GM21723 (cell line): Measurements from ENCODE around the gene PCDHGB5.
"Not testable (repeated sequence)": the region's sequence is repeated elsewhere in the genome, so short reads cannot be mapped to it uniquely, and the experiment has no call there.

Source experiments
- ATAC-seq: cut with Tn5 transposase; IDR thresholded peaks from one replicate; pipeline ENCODE4 v1.9.1; 2021; ENCODE audit warnings: mild to moderate bottlenecking, moderate library complexity; ENCODE audit not compliant: unreplicated experiment

PCDHGB5 gene

DNA sequence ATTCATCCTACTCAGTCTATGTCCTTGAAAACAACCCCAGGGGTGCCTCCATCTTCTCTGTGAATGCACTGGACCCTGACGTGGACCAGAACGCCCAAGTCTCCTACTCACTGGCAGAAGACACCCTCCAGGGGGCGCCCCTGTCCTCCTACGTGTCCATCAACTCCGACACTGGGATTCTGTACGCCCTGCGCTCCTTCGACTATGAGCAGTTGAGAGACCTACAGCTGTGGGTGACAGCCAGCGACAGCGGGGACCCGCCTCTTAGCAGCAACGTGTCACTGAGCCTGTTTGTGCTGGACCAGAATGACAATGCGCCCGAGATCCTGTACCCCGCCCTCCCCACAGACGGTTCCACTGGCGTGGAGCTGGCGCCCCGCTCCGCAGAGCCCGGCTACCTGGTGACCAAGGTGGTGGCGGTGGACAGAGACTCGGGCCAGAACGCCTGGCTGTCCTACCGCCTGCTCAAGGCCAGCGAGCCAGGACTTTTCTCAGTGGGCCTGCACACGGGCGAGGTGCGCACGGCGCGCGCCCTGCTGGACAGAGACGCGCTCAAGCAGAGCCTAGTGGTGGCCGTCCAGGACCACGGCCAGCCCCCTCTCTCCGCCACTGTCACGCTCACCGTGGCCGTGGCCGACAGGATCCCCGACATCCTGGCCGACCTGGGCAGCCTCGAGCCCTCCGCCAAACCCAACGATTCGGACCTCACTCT is 22.1 kb upstream of the PCDHGB5 start:
- ATAC-seq = not testable (repeated sequence)

DNA sequence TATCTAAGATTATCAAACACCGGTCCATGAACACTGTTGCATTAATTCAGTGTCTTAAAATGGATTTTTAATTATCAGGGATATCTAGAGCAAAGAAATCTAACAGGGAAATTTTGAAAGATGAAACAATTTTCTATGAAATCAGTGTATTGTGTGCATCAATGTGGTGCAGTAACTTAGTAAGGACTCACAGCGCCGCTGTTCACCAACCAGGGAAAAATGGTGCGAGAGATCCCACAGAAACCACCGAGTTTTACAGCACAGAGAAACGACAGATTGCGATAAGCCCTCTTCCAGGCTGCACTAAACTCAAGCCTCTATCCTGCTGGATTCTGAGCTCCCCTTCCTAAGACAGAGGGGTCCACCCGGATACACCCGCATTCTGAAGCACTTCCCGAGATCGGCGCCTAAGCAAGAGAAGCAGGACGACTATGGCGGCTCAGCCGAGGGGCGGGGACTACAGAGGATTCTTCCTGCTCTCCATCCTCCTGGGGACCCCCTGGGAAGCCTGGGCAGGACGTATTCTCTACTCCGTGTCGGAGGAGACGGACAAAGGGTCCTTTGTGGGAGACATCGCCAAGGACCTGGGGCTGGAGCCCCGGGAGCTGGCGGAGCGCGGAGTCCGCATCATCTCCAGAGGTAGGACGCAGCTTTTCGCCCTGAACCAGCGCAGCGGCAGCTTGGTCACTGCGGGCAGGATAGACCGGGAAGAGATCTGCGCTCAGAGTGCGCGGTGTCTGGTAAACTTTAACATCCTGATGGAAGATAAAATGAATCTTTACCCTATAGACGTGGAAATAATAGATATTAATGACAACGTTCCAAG is 15.1 kb upstream of the PCDHGB5 start, which contains the start of gene PCDHGA7:
PCDHGA7 (plus strand) TSS at position 274 of the 826 bp plus-strand sequence; CDS start at position 432, 158 bp downstream.
- ATAC-seq = no peak

DNA sequence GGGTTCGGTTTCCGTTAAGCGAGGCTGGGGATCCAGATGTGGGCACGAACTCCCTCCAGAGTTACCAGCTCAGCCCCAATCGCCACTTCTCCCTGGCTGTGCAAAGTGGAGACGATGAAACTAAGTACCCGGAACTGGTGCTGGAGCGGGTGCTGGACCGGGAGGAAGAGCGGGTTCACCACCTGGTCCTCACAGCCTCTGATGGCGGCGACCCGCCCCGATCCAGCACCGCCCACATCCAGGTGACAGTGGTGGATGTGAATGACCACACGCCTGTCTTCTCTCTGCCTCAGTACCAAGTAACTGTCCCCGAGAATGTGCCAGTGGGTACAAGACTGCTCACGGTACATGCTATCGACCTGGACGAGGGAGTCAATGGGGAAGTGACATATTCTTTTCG is 14.4 kb upstream of the PCDHGB5 start:
- no peak for ATAC-seq

DNA sequence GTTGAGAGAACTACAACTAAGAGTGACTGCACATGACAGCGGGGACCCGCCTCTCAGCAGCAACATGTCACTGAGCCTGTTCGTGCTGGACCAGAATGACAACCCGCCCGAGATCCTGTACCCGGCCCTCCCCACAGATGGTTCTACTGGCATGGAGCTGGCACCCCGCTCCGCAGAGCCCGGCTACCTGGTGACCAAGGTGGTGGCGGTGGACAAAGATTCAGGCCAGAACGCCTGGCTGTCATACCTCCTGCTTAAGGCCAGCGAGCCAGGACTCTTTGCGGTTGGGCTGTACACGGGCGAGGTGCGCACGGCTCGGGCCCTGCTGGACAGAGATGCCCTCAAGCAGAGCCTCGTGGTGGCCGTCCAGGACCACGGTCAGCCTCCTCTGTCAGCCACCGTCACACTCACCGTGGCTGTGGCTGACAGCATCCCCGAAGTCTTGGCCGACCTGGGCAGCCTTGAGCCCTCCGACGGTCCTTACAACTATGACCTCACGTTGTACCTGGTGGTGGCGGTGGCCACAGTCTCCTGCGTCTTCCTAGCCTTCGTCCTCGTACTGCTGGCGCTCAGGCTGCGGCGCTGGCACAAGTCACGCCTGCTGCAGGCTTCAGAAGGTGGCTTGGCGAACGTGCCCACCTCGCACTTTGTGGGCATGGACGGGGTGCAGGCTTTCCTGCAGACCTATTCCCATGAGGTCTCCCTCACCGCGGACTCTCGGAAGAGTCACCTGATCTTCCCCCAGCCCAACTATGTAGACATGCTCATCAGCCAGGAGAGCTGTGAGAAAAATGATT is 13.1 kb upstream of the PCDHGB5 start:
- no peak for ATAC-seq

DNA sequence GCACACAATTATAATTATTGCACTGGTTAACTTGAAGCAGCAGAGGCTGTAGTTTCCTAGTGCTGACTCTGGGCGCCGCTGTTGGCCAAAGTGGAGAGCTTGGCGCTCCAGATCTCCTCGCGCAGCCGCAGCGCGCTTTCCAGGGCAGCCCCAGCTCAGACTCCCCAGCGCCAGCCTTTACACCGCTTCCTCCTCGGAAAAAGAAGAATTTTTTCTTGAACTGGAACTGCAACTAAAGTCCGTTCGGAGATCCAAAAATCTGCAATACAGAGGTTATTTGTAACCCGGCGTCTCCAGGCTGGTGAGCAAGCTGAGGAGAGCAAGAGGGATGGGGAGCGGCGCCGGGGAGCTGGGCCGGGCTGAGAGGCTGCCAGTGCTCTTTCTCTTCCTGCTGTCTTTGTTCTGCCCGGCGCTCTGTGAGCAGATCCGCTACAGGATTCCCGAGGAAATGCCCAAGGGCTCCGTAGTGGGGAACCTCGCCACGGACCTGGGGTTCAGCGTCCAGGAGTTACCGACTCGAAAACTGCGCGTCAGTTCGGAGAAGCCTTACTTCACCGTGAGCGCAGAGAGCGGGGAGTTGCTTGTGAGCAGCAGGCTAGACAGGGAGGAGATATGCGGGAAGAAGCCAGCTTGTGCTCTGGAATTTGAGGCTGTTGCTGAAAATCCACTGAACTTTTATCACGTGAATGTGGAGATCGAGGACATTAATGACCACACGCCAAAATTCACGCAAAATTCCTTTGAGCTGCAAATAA is 10.0 kb upstream of the PCDHGB5 start, which contains the start of gene PCDHGB4:
PCDHGB4 (plus strand) TSS at position 142 of the 755 bp plus-strand sequence; CDS start at position 329, 187 bp downstream.
- not testable (repeated sequence) for ATAC-seq

DNA sequence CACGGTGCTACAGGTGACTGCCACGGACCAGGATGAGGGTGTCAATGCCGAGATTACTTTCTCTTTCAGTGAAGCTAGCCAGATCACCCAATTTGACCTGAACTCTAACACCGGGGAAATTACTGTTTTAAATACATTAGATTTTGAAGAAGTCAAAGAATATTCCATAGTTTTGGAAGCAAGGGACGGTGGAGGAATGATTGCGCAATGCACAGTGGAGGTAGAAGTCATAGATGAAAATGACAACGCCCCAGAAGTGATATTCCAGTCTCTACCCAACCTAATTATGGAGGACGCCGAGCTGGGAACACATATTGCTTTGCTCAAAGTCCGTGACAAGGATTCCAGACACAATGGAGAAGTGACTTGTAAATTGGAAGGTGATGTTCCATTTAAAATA is 9.1 kb upstream of the PCDHGB5 start:
- no peak for ATAC-seq

DNA sequence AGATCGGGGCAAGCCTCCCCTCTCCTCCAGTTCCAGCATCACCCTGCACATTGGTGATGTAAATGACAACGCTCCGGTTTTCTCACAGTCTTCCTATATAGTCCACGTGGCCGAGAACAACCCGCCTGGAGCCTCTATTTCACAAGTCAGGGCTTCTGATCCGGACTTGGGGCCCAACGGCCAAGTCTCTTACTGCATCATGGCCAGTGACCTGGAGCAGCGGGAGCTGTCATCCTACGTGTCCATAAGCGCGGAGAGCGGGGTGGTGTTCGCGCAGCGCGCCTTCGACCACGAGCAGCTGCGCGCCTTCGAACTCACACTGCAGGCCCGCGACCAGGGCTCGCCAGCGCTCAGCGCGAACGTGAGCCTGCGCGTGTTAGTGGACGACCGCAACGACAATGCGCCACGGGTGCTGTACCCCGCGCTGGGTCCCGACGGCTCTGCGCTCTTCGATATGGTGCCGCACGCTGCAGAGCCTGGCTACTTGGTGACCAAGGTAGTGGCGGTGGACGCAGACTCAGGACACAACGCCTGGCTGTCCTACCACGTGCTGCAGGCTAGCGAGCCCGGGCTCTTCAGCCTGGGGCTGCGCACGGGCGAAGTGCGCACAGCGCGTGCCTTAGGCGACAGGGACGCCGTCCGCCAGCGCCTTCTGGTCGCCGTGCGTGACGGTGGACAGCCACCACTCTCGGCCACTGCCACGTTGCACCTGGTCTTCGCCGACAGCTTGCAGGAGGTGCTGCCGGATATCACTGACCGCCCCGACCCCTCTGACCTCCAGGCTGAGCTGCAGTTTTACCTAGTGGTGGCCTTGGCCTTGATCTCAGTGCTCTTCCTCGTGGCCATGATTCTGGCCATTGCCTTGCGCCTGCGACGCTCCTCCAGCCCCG is 8.3 kb upstream of the PCDHGB5 start:
- ATAC-seq = no peak

DNA sequence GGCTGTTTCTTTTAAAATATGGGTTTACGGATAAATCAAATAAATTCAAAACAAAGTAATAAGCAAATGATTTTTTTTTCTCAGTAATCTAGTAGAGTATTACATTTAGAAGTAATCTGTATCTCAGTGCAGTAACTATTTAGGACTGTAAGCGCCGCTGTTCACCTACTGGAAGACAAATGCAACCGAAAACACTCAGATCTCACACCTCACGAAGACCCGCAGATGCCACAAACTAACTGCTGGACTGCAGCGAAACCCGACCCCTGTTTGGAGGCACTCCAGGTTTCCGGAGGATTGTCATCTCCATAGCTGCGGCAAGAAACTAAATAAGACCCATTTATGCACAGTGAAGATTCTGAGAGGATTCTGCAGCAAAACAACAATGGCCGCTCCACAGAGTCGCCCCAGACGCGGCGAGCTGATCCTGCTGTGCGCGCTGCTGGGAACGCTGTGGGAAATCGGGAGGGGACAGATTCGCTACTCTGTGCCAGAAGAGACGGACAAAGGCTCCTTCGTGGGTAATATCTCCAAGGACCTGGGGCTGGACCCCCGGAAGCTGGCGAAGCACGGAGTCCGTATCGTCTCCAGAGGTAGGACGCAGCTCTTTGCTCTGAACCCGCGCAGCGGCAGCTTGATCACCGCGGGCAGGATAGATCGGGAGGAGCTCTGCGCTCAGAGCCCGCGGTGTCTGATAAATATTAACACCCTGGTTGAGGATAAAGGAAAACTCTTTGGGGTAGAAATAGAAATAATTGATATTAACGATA is 5.1 kb upstream of the PCDHGB5 start, which contains the start of gene PCDHGA8:
PCDHGA8 (plus strand) TSS at position 205 of the 770 bp plus-strand sequence; CDS start at position 386, 181 bp downstream.
- no peak for ATAC-seq

DNA sequence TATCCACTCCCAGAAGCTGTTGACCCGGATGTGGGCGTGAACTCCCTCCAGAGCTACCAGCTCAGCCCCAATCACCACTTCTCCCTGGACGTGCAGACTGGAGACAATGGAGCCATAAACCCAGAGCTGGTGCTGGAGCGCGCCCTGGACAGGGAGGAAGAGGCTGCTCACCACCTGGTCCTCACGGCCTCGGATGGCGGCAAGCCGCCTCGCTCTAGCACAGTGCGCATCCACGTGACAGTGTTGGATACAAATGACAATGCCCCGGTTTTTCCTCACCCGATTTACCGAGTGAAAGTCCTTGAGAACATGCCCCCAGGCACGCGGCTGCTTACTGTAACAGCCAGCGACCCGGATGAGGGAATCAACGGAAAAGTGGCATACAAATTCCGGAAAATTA is 4.5 kb upstream of the PCDHGB5 start:
- ATAC-seq = no peak

DNA sequence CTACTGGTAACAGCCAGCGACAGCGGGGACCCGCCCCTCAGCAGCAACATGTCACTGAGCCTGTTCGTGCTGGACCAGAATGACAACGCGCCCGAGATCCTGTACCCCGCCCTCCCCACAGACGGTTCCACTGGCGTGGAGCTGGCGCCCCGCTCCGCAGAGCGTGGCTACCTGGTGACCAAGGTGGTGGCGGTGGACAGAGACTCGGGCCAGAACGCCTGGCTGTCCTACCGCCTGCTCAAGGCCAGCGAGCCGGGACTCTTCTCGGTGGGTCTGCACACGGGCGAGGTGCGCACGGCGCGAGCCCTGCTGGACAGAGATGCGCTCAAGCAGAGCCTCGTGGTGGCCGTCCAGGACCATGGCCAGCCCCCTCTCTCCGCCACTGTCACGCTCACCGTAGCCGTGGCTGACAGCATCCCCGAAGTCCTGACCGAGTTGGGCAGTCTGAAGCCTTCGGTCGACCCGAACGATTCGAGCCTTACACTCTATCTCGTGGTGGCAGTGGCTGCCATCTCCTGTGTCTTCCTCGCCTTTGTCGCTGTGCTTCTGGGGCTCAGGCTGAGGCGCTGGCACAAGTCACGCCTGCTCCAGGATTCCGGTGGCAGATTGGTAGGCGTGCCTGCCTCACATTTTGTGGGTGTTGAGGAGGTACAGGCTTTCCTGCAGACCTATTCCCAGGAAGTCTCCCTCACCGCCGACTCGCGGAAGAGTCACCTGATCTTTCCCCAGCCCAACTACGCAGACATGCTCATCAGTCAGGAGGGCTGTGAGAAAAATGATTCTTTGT is 3.2 kb upstream of the PCDHGB5 start:
- ATAC-seq = not testable (repeated sequence)

DNA sequence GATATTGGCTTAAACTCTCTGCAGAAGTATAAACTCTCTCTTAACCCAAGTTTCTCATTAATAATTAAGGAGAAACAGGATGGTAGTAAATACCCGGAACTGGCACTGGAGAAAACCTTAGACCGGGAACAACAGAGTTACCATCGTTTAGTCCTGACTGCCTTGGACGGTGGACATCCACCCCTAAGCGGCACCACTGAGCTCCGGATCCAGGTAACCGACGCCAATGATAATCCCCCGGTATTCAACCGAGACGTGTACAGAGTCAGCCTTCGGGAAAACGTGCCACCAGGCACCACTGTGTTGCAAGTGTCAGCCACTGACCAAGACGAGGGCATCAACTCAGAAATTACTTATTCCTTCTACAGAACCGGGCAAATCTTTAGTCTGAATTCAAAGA is 861 bp downstream of the PCDHGB5 start:
- no peak for ATAC-seq

DNA sequence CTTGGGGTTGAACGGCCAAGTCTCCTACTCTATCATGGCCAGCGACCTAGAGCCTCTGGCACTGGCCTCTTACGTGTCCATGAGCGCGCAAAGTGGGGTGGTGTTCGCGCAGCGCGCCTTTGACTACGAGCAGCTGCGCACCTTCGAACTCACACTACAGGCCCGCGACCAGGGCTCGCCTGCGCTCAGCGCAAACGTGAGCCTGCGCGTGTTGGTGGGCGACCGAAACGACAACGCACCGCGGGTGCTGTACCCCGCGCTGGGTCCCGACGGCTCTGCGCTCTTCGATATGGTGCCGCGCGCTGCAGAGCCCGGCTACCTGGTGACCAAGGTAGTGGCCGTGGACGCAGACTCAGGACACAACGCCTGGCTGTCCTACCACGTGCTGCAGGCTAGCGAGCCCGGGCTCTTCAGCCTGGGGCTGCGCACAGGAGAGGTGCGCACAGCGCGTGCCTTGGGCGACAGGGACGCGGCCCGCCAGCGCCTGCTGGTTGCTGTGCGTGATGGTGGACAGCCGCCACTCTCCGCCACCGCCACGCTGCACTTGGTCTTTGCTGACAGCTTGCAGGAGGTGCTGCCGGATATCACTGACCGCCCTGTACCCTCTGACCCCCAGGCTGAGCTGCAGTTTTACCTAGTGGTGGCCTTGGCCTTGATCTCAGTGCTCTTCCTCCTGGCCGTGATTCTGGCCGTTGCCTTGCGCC is 2.0 kb downstream of the PCDHGB5 start:
- ATAC-seq = no peak

DNA sequence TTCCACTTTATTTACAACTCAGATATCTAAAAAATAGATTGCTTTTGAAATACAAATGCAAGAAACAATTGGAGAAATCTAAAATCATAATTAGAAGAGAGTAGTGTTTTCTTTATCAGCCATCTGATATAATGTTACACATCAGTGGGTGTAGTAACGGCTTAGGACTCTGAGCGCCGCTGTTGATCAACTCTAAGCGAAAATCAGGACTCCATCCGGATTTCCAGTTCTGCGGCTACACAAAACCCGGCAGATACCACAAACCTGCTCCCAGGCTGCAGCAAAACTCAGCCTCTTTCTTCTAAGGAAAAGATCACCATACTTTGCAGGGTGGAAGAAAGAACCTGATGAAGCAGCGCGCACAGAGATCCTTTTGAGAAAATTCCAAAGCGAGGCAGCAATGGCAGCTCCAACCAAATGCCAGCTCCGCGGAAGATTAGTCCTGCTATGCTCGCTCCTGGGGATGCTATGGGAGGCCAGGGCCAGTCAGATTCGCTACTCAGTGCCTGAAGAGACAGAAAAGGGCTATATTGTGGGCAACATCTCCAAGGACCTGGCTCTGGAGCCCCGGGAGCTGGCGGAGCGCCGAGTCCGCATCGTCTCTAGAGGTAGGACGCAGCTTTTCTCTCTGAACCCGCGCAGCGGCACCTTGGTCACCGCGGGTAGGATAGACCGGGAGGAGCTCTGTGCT is 5.0 kb downstream of the PCDHGB5 start, which contains the start of gene PCDHGA9:
PCDHGA9 (plus strand) TSS at position 226 of the 691 bp plus-strand sequence; CDS start at position 401, 175 bp downstream.
- ATAC-seq = no peak

DNA sequence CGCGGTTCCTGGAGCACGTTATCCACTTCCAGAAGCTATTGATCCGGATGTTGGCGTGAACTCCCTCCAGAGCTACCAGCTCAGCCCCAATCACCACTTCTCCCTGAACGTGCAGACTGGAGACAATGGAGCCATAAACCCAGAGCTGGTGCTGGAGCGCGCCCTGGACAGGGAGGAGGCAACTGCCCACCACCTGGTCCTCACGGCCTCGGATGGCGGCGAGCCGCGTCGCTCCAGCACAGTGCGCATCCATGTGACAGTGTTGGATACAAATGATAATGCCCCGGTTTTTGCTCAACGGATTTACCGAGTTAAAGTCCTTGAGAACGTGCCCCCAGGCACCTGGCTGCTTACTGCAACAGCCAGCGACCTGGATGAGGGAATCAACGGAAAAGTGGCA is 5.6 kb downstream of the PCDHGB5 start:
- ATAC-seq = no peak

DNA sequence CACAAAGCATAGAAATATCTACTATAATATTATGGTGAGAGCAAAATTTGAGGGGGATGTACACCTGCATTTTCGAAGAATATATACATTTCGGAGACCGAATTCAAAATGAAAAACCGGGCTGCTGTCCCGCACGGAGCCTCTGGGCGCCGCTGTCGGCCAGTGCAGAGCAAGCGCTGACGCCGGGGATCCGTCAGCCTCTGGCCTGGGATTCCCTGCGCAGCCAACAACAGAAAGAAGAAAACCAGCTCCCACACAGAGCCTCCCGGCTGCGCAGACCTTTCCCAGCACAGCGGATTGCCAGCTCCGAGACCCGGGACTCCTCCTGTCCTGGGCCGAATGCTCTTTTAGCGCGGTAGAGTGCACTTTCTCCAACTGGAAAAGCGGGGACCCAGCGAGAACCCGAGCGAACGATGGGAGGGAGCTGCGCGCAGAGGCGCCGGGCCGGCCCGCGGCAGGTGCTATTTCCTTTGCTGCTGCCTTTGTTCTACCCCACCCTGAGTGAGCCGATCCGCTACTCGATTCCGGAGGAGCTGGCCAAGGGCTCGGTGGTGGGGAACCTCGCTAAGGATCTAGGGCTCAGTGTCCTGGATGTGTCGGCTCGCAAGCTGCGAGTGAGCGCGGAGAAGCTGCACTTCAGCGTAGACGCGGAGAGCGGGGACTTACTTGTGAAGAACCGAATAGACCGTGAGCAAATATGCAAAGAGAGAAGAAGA is 10.2 kb downstream of the PCDHGB5 start, which contains the start of gene PCDHGB6:
PCDHGB6 (plus strand) TSS at position 232 of the 716 bp plus-strand sequence; CDS start at position 414, 182 bp downstream.
- not testable (repeated sequence) for ATAC-seq
